B cell (primary cell): ENCODE results near the gene NCBP3. TPM values are rescaled to one million over a fixed set of nuclear protein-coding genes. Genes with fewer than 3 reads are reported as not detected.
"Not testable (repeated sequence)": the region's sequence is repeated elsewhere in the genome, so short reads cannot be mapped to it uniquely, and the experiment has no call there.

Source experiments
- ATAC-seq: fragments of 200-7000 bp; cut with Tn5 transposase; one replicate; pipeline ENCODE4 v1.10.0; 2021; ENCODE audit warnings: low read depth, mild to moderate bottlenecking, moderate number of reproducible peaks, moderate library complexity
- CTCF ChIA-PET: fragments of 350-600 bp; sonication (Branson Sonifier 250); formaldehyde crosslinking; loops from one replicate; lab custom pipeline; 2021; ENCODE audit warnings: antibody characterized with exemption, inconsistent platforms; lab: Charles Lee
- POLR2A ChIA-PET: fragments of 350-600 bp; sonication (Branson Sonifier 250); formaldehyde crosslinking; loops from one replicate; lab custom pipeline; 2021; ENCODE audit warnings: antibody characterized with exemption; lab: Charles Lee
- DNase-seq: peaks from one replicate; pipeline ENCODE4 v3.0.0; 2013
- H2AFZ ChIP-seq: 2 replicates; pipeline ENCODE4 v1.6.1; 2012; ENCODE audit warnings: mild to moderate bottlenecking, low read depth, low read length; ENCODE audit not compliant: insufficient read depth, poor library complexity, severe bottlenecking
- H3K27ac ChIP-seq, 2 donors: 1 replicate in 1 of 2; 2 replicates in 1 of 2; pipeline ENCODE4 v1.5.1; 2012 to 2013; ENCODE audit warnings: low read length in 2 of 2, mild to moderate bottlenecking in 2 of 2, moderate library complexity in 1 of 2
- H3K27me3 ChIP-seq, 4 experiments: fragments of 200-600 bp in 1 of 4; sonication (generic) in 1 of 4; replicated peaks in 1 of 4; 1 replicate in 2 of 4; 2 replicates in 2 of 4; pipeline versions ENCODE4 v1.6.1 to v1.7.0; 2013 to 2016; ENCODE audit warnings: low read length in 3 of 4, mild to moderate bottlenecking in 2 of 4, mixed read lengths in 1 of 4, moderate library complexity in 1 of 4; ENCODE audit not compliant: insufficient read depth in 4 of 4, control insufficient read depth in 3 of 4; ENCODE audit errors: control extremely low read depth in 1 of 4
- H3K36me3 ChIP-seq, 2 experiments: replicated peaks in 1 of 2; 1 replicate in 1 of 2; 2 replicates in 1 of 2; pipeline versions ENCODE4 v1.6.1 to v1.7.1; 2013; ENCODE audit warnings: low read length in 1 of 2; ENCODE audit not compliant: insufficient read depth in 2 of 2, control insufficient read depth in 1 of 2; ENCODE audit errors: control extremely low read depth in 1 of 2, extremely low read depth in 1 of 2
- H3K4me1 ChIP-seq, 2 donors: fragments of 200-600 bp in 1 of 2; sonication (generic) in 1 of 2; 1 replicate in 1 of 2; 2 replicates in 1 of 2; pipeline versions ENCODE4 v1.5.1 to v1.6.1; 2013 to 2017; ENCODE audit warnings: low read length in 2 of 2; ENCODE audit not compliant: control insufficient read depth in 2 of 2, insufficient read depth in 2 of 2
- H3K4me2 ChIP-seq: replicated peaks from 2 replicates; pipeline ENCODE3; 2012; ENCODE audit warnings: mild to moderate bottlenecking, low read depth, low read length; ENCODE audit not compliant: poor library complexity, severe bottlenecking
- H3K4me3 ChIP-seq, 5 experiments: fragments of 200-600 bp in 1 of 5; sonication (generic) in 1 of 5; 1 replicate in 3 of 5; 2 replicates in 2 of 5; pipeline versions ENCODE4 v1.5.1 to v1.7.0; 2011 to 2016; ENCODE audit warnings: low read length in 4 of 5, mild to moderate bottlenecking in 4 of 5, low read depth in 2 of 5, control low read depth in 1 of 5, moderate library complexity in 1 of 5; ENCODE audit not compliant: insufficient read depth in 1 of 5; ENCODE audit errors: control extremely low read depth in 1 of 5, extremely low read depth in 1 of 5
- H3K79me2 ChIP-seq: fragments of 200-600 bp; sonication (generic); one replicate; pipeline ENCODE4 v1.6.0; 2016; ENCODE audit warnings: low read length; ENCODE audit not compliant: control insufficient read depth, insufficient read depth
- H3K9ac ChIP-seq: fragments of 200-600 bp; sonication (generic); 2 replicates; pipeline ENCODE4 v1.6.1; 2017; ENCODE audit warnings: mild to moderate bottlenecking, low read length, moderate library complexity
- H3K9me3 ChIP-seq, 3 donors: one replicate each; pipeline versions ENCODE4 v1.6.1 to v1.7.1; 2013; ENCODE audit warnings: low read length in 2 of 3; ENCODE audit not compliant: control insufficient read depth in 2 of 3, insufficient read depth in 1 of 3; ENCODE audit errors: control extremely low read depth in 1 of 3
- H4K20me1 ChIP-seq: 2 replicates; pipeline ENCODE4 v1.6.0; 2012; ENCODE audit warnings: mild to moderate bottlenecking, low read length; ENCODE audit not compliant: insufficient read depth, control insufficient read depth, poor library complexity, severe bottlenecking
- H3K27ac Mint-ChIP-seq: one replicate; pipeline ENCODE4 v1.8.0; 2021; ENCODE audit warnings: mixed read lengths
- H3K27me3 Mint-ChIP-seq: one replicate; pipeline ENCODE4 v1.8.0; 2021; ENCODE audit warnings: mixed read lengths
- H3K4me1 Mint-ChIP-seq: one replicate; pipeline ENCODE4 v1.8.0; 2021; ENCODE audit warnings: mixed read lengths
- H3K4me3 Mint-ChIP-seq: one replicate; pipeline ENCODE4 v1.8.0; 2021; ENCODE audit warnings: mixed read lengths
- H3K9me3 Mint-ChIP-seq: one replicate; pipeline ENCODE4 v1.8.0; 2022; ENCODE audit warnings: mixed read lengths; ENCODE audit not compliant: insufficient read depth
- CTCF ChIP-seq: fragments of 200-600 bp; IDR thresholded peaks from one replicate; pipeline ENCODE4 v1.8.0; 2022; ENCODE audit warnings: antibody characterized with exemption, mild to moderate bottlenecking
- EZH2 ChIP-seq: IDR thresholded peaks from 2 replicates; pipeline ENCODE4 v1.6.1; 2012; ENCODE audit warnings: borderline replicate concordance, low read depth, mild to moderate bottlenecking, moderate library complexity, low read length; ENCODE audit not compliant: insufficient read depth, poor library complexity, severe bottlenecking
- WGBS: methylation state at CpG from one replicate; pipeline ENCODE4 v1.1.5; 2013; ENCODE audit warnings: missing lambda C conversion rate; ENCODE audit not compliant: insufficient coverage; 5-methylcytosine and 5-hydroxymethylcytosine counted together
- intact Hi-C: fragments of 100-400 bp; cut with micrococcal nuclease; formaldehyde crosslinking; loops from one replicate; pipeline ENCODE4 v1.10.0; 2022
- polyA plus RNA-seq: library from polyadenylated mRNA; depleted of rRNA; stranded (reverse); fragments of >200 nt; gene quantifications from 2 replicates; pipeline ENCODE4 v1.2.3, GENCODE V29; 2012
- total RNA-seq, 2 donors: library from RNA; stranded (reverse); fragments of 120-200 nt in 1 of 2; gene quantifications; 1 replicate in 1 of 2; 2 replicates in 1 of 2; pipeline versions ENCODE4 v1.2.3 to v1.2.4, GENCODE V29; 2013 to 2022

NCBP3 gene
- total and polyA plus RNA-seq, 2 donors (not counting 1 experiment from before 2014, with no cell fraction given), result 11.1 to 71.7 TPM

GRCh38 chr17:3844556-3844955 is 1.5 kb downstream of the NCBP3 start:
- ChIA-PET POLR2A (interaction anchor here (1.2 to 1.3 kb wide), 2 partner anchors 104 to 148 kb away, joined by 3 to 6 read pairs; no protein-coding TSS in a partner anchor), CTCF (interaction anchor here (1.0 to 7.8 kb wide), 21 partner anchors 13 to 242 kb away, joined by 3 to 101 read pairs (median 9); partner anchors contain the start of gene SHPK)
- not testable (repeated sequence) for H3K9ac ChIP-seq, H3K27ac ChIP-seq, H3K27me3 ChIP-seq, DNase-seq, ATAC-seq, H3K27ac Mint-ChIP-seq, H3K9me3 ChIP-seq, H3K27me3 Mint-ChIP-seq, H2AFZ ChIP-seq, H3K4me3 ChIP-seq, H3K9me3 Mint-ChIP-seq
- Mint-ChIP-seq H3K4me3 (peak overlapping the region; percentile 92), H3K4me1 (peaks cover 26% of the 10 kb centered on the region)
- H3K79me2 ChIP-seq, result peaks cover 50% of the 10 kb centered on the region
- H3K36me3 ChIP-seq, result peaks cover 0 to 30% of the 10 kb centered on the region in 2 experiments
- H3K4me2 ChIP-seq, result peak overlapping the region; percentile 80
- intact Hi-C loops, result loop anchor here (5.0 kb wide), 1 partner anchor 158 kb away; no protein-coding TSS in a partner anchor
- H4K20me1 ChIP-seq, result peaks cover 31% of the 10 kb centered on the region
- peaks cover 10 to 20% of the 10 kb centered on the region in 2 donors for H3K4me1 ChIP-seq
- 99% methylated on average over 8 of the region's 19 CpGs for WGBS

- no peak for ATAC-seq
- DNase-seq, result peak; percentile 68
- Histone ChIP-seq H3K4me2 (no peak overlapping the region), H3K36me3 (peaks cover 0 to 32% of the 10 kb centered on the region in 2 experiments), H3K27ac (no peak overlapping the region), H4K20me1 (peaks cover 31% of the 10 kb centered on the region), H3K9me3 (no peaks in the 10 kb centered on the region), H3K79me2 (peaks cover 50% of the 10 kb centered on the region), H2AFZ (no peak overlapping the region), H3K27me3 (no peaks in the 10 kb centered on the region), H3K9ac (no peak overlapping the region), H3K4me1 (peaks cover 10 to 20% of the 10 kb centered on the region in 2 donors), H3K4me3 (no peak overlapping the region)
- H3K4me3 Mint-ChIP-seq, result peak overlapping the region; percentile 92
- peak overlapping the region; percentile 59 for H3K27ac Mint-ChIP-seq
- ChIA-PET CTCF (interaction anchor here (0.5 to 7.8 kb wide), 27 partner anchors 13 to 241 kb away, joined by 3 to 101 read pairs (median 6); partner anchors contain the start of gene SHPK), POLR2A (interaction anchor here (1.2 to 1.3 kb wide), 3 partner anchors 71 to 147 kb away, joined by 3 to 6 read pairs (median 3); no protein-coding TSS in a partner anchor)
- H3K9me3 Mint-ChIP-seq, result no peaks in the 10 kb centered on the region
- WGBS, result 25% methylated on average over 3 of the region's 3 CpGs
- peaks cover 26% of the 10 kb centered on the region for H3K4me1 Mint-ChIP-seq
- TF ChIP-seq CTCF (peak; percentile 75), EZH2 (no peak)
- H3K27me3 Mint-ChIP-seq, result no peaks in the 10 kb centered on the region
- intact Hi-C loops, result loop anchor here (5.0 kb wide), 1 partner anchor 158 kb away; no protein-coding TSS in a partner anchor
Measured at GRCh38 chr17:3843935-3844516, 2.0 kb downstream of the NCBP3 start.
